Parathyroid adenoma (tissue), 2 donors: ENCODE results near the gene FILIP1.

ENCODE experiments used
- H2AFZ ChIP-seq: fragments of 300-600 bp; sonication (generic); one replicate; pipeline ENCODE4 v1.7.0; 2017; ENCODE audit warnings: antibody characterized with exemption, mild to moderate bottlenecking
- H3K27ac ChIP-seq: fragments of 300-600 bp; sonication (generic); one replicate; pipeline ENCODE4 v1.7.0; 2017
- H3K27me3 ChIP-seq: fragments of 300-600 bp; sonication (generic); one replicate; pipeline ENCODE4 v1.7.0; 2017; ENCODE audit warnings: low read length; ENCODE audit not compliant: control insufficient read depth, insufficient read depth
- H3K36me3 ChIP-seq: fragments of 300-600 bp; sonication (generic); one replicate; pipeline ENCODE4 v1.7.0; 2017; ENCODE audit warnings: low read length; ENCODE audit not compliant: control insufficient read depth, insufficient read depth
- H3K4me1 ChIP-seq: fragments of 300-600 bp; sonication (generic); one replicate; pipeline ENCODE4 v1.7.0; 2017; ENCODE audit warnings: control low read depth
- H3K4me2 ChIP-seq: fragments of 300-600 bp; sonication (generic); one replicate; pipeline ENCODE4 v1.7.0; 2017; ENCODE audit warnings: low read length
- H3K4me3 ChIP-seq: fragments of 300-600 bp; sonication (generic); one replicate; pipeline ENCODE4 v1.7.0; 2017; ENCODE audit warnings: low read depth, low read length
- H3K79me2 ChIP-seq: fragments of 300-600 bp; sonication (generic); one replicate; pipeline ENCODE4 v1.7.0; 2017; ENCODE audit warnings: control low read depth
- H3K9ac ChIP-seq: fragments of 300-600 bp; sonication (generic); one replicate; pipeline ENCODE4 v1.7.0; 2017; ENCODE audit warnings: mild to moderate bottlenecking
- H3K9me3 ChIP-seq: fragments of 300-600 bp; sonication (generic); one replicate; pipeline ENCODE4 v1.7.0; 2017; ENCODE audit warnings: low read length; ENCODE audit not compliant: control insufficient read depth
- TF ChIP-seq, protein P1 (sequence below): fragments of 300-600 bp; sonication (generic); IDR thresholded peaks from one replicate; pipeline ENCODE4 v1.7.0; 2017; ENCODE audit warnings: antibody characterized with exemption, mild to moderate bottlenecking
- donor health status: primary hyperparathyroidism.

FILIP1 gene

DNA sequence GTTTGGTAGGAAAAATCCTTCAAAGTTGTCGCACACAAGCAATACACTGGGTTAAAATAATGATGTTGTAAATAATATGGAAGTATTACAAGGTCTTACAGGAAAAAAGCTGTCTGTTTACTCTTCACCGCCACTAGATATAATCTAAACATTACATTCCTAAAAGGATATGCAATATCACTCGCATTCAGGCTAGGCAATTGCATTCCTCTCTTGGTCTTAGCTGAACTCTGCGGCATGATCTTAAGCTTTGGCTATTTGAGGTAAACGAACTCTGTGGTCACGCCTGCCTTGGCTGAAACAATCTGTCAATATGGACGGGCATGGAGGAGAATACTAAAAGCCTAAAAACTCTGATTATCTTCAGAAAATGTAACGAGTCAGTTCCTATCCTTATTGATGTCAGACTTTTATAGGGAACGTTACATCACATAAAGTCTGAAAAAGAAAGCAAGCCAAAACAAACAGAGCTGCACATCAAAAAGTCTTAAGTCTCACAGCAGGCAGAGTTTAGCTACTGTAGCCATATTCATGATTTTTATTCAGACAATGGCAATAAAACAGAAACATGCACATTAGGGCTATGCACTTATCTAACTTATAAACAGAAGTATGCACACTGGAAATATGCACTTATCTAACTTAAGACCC lies 30.8 kb upstream of the FILIP1 start:
- peak overlapping the region; percentile 43 for H3K4me3 ChIP-seq
- TF ChIP-seq, protein P1, sequence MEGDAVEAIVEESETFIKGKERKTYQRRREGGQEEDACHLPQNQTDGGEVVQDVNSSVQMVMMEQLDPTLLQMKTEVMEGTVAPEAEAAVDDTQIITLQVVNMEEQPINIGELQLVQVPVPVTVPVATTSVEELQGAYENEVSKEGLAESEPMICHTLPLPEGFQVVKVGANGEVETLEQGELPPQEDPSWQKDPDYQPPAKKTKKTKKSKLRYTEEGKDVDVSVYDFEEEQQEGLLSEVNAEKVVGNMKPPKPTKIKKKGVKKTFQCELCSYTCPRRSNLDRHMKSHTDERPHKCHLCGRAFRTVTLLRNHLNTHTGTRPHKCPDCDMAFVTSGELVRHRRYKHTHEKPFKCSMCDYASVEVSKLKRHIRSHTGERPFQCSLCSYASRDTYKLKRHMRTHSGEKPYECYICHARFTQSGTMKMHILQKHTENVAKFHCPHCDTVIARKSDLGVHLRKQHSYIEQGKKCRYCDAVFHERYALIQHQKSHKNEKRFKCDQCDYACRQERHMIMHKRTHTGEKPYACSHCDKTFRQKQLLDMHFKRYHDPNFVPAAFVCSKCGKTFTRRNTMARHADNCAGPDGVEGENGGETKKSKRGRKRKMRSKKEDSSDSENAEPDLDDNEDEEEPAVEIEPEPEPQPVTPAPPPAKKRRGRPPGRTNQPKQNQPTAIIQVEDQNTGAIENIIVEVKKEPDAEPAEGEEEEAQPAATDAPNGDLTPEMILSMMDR, result no peak

DNA sequence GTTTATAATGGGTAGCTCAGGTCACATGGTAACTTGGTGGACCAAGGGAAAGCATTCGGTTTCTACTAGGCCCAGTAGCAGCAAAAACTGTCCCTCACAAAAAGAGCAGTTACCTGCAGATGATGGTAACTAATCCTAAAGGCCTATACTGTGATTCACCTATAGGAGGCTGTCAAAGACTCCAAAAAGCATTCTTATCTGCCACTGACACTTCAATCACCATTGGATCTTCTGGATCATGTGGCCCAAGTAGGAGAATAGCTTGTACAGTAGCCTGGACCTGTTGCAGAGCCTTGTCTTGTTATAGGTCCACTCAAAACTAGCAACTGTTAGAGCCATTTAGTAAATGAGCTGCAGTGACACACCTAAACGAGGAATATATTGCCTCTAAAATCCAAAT lies 23.2 kb upstream of the FILIP1 start:
- TF ChIP-seq, protein P1, result no peak
- H3K27me3 ChIP-seq, result no peaks in the 10 kb centered on the region
- no peak overlapping the region for H3K27ac ChIP-seq
- no peaks in the 10 kb centered on the region for H3K79me2 ChIP-seq
- H3K4me3 ChIP-seq, result no peak overlapping the region
- no peaks in the 10 kb centered on the region for H3K9me3 ChIP-seq
- H3K36me3 ChIP-seq, result no peaks in the 10 kb centered on the region
- H3K4me2 ChIP-seq, result no peak overlapping the region
- no peak overlapping the region for H2AFZ ChIP-seq
- H3K4me1 ChIP-seq, result peaks cover 4% of the 10 kb centered on the region
- no peak overlapping the region for H3K9ac ChIP-seq

More for the DNA sequence above, 30.8 kb upstream of the FILIP1 start:
- no peaks in the 10 kb centered on the region for H3K36me3 ChIP-seq
- H3K27me3 ChIP-seq, result no peaks in the 10 kb centered on the region
- H3K4me1 ChIP-seq, result no peaks in the 10 kb centered on the region
- H3K79me2 ChIP-seq, result no peaks in the 10 kb centered on the region
- peak overlapping the region; percentile 45 for H3K4me2 ChIP-seq
- H3K9ac ChIP-seq, result no peak overlapping the region
- H3K27ac ChIP-seq, result no peak overlapping the region
- H3K9me3 ChIP-seq, result no peaks in the 10 kb centered on the region
- peak overlapping the region; percentile 3 for H2AFZ ChIP-seq

DNA sequence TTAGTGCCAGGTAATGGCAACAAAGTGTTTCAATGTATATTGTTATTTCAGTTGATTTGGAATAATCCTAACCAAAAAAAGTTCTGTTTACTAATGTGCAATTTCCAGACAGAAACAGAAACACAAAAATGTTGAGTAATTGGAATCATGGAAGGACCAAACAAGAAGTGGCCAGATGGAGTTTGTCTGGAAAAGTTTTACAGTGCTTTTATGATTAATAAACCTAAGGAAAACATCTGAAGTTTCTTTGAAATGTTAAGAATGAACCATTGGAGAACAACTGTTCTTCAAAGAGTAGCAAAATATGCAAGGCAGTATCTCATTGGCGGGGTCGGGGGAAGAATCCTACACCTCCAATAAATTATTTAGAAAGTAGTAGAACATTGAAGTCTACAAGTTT lies 19.0 kb upstream of the FILIP1 start:
- Histone ChIP-seq H3K27me3 (no peaks in the 10 kb centered on the region), H3K27ac (no peak overlapping the region), H2AFZ (no peak overlapping the region), H3K79me2 (no peaks in the 10 kb centered on the region), H3K9ac (no peak overlapping the region), H3K4me3 (no peak overlapping the region), H3K9me3 (no peaks in the 10 kb centered on the region), H3K36me3 (no peaks in the 10 kb centered on the region), H3K4me2 (no peak overlapping the region), H3K4me1 (peaks cover 4% of the 10 kb centered on the region)
- TF ChIP-seq, protein P1, result no peak

DNA sequence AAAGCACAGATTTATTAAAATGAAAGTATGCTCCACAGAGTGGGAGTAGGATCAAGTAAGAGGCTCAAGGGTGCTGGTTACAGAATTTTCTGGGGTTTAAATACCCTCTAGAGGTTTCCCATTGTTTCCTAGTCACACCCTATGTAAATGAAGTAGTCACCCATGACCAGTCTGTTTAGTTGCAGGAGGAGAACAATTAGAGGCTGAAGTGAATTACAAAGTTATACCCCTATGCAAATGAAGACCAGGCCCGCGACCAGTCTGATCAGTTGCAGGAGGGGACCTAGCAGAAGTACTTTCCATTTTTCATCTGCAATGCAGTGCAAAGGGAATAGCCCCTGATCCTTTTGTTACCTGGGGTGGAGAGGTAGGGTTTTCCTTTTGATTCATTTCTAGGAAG lies 11.8 kb upstream of the FILIP1 start:
- no peak overlapping the region for H2AFZ ChIP-seq
- H3K27ac ChIP-seq, result no peak overlapping the region
- no peaks in the 10 kb centered on the region for H3K9me3 ChIP-seq
- no peaks in the 10 kb centered on the region for H3K79me2 ChIP-seq
- TF ChIP-seq, protein P1, result no peak
- H3K36me3 ChIP-seq, result no peaks in the 10 kb centered on the region
- no peaks in the 10 kb centered on the region for H3K4me1 ChIP-seq
- H3K4me3 ChIP-seq, result no peak overlapping the region
- H3K4me2 ChIP-seq, result no peak overlapping the region
- H3K27me3 ChIP-seq, result no peaks in the 10 kb centered on the region
- H3K9ac ChIP-seq, result no peak overlapping the region
